ENCODE measurements around the gene SUSD6.
"Not testable (repeated sequence)": the region's sequence is repeated elsewhere in the genome, so short reads cannot be mapped to it uniquely, and the experiment has no call there.

SUSD6 gene

DNA sequence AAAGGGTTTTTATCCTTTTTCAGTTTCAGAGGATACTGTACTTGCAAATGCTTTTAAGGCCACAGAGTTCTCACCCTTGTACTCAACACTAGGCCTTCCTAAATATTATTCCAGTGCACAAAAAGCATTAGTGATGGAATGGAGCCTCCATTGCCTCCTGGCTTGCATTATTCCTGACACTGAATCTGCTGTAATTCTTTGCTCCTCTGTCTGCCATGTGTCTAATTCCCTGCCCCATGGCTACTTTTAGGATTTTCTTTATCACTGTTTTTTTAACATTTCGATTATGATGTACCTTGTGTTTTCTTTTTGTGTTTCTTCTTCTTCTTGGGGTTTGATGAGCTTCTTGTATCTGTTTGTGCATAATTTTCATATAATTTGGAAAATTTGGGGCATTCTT, 29.5 kb downstream of the SUSD6 start:
- Histone ChIP-seq H3K4me1 (ENCODE audit: low read length) (peaks cover 12% of the 10 kb centered on the region), H3K9ac (ENCODE audit: low read length) (no peak overlapping the region)
- TF ChIP-seq, protein P1, sequence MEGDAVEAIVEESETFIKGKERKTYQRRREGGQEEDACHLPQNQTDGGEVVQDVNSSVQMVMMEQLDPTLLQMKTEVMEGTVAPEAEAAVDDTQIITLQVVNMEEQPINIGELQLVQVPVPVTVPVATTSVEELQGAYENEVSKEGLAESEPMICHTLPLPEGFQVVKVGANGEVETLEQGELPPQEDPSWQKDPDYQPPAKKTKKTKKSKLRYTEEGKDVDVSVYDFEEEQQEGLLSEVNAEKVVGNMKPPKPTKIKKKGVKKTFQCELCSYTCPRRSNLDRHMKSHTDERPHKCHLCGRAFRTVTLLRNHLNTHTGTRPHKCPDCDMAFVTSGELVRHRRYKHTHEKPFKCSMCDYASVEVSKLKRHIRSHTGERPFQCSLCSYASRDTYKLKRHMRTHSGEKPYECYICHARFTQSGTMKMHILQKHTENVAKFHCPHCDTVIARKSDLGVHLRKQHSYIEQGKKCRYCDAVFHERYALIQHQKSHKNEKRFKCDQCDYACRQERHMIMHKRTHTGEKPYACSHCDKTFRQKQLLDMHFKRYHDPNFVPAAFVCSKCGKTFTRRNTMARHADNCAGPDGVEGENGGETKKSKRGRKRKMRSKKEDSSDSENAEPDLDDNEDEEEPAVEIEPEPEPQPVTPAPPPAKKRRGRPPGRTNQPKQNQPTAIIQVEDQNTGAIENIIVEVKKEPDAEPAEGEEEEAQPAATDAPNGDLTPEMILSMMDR (IDR thresholded peaks at IDR 0.05; ENCODE audit: low read length) = no peak
- TF ChIP-seq EZH2 (optimal IDR thresholded peaks at IDR 0.05; ENCODE audit: low read depth, low read length) (no peak), EZH2phosphoT487 (IDR thresholded peaks at IDR 0.05; ENCODE audit: low read length) (no peak)

DNA sequence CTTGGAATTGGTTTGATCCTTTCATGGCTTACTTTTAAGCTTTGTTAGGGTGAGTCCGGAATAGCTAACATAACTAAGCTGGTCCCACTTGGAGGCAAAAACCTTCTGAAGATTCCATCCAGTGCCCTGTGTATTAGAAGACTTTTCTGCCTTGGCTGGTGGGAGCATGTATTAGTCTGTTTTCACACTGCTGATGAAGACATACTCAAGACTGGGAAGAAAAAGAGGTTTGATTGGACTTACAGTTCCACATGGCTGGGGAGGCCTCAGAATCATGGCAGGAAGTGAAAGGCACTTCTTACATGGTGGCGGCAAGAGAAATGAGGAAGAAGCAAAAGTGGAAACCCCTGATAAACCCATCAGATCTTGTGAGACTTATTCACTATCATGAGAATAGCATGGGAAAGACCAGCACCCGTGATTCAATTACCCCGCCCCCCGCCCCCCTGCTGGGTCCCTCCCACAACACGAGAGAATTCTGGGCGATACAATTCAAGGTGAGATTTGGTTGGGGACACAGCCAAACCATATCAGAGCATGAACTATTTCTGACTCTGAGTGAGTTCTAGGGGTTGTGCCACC, 30.9 kb downstream of the SUSD6 start:
- H3K36me3 ChIP-seq (replicated peaks; ENCODE audit: insufficient read depth, low read length); H3F3A ChIP-seq (ENCODE audit: insufficient read depth, low read length); DNase-seq; H3K9ac ChIP-seq (ENCODE audit: low read length); H3K27ac ChIP-seq (ENCODE audit: low read length); H3K9me2 ChIP-seq (replicated peaks; ENCODE audit: insufficient read depth, low read length); H3K4me2 ChIP-seq (ENCODE audit: low read depth, low read length); H2AFZ ChIP-seq (ENCODE audit: low read length); H3K4me3 ChIP-seq (ENCODE audit: low read length); H3K9me3 ChIP-seq (replicated peaks; ENCODE audit: insufficient read depth, low read length); H4K20me1 ChIP-seq (ENCODE audit: insufficient read depth, low read length); H3K27me3 ChIP-seq (replicated peaks; ENCODE audit: insufficient read depth, low read length): not testable (repeated sequence)
- Histone ChIP-seq H3K4me1 (ENCODE audit: low read length) (peaks cover 11% of the 10 kb centered on the region), H3K79me2 (ENCODE audit: low read length) (peaks cover 91% of the 10 kb centered on the region)

More for the DNA sequence above, 29.5 kb downstream of the SUSD6 start:
- H3K36me3 ChIP-seq (replicated peaks; ENCODE audit: insufficient read depth, low read length) = no peaks in the 10 kb centered on the region
- H3K4me3 ChIP-seq (ENCODE audit: low read length) = no peak overlapping the region
- no peaks in the 10 kb centered on the region for H4K20me1 ChIP-seq (ENCODE audit: insufficient read depth, low read length)
- H2AFZ ChIP-seq (ENCODE audit: low read length) = no peak overlapping the region
- no peaks in the 10 kb centered on the region for H3K9me2 ChIP-seq (replicated peaks; ENCODE audit: insufficient read depth, low read length)
- H3K9me3 ChIP-seq (replicated peaks; ENCODE audit: insufficient read depth, low read length) = no peaks in the 10 kb centered on the region
- no peaks in the 10 kb centered on the region for H3K27me3 ChIP-seq (replicated peaks; ENCODE audit: insufficient read depth, low read length)
- peaks cover 93% of the 10 kb centered on the region for H3K79me2 ChIP-seq (ENCODE audit: low read length)
- H3K27ac ChIP-seq (ENCODE audit: low read length) = no peak overlapping the region
- no peak for DNase-seq
- H3K4me2 ChIP-seq (ENCODE audit: low read depth, low read length) = no peak overlapping the region
- no peaks in the 10 kb centered on the region for H3F3A ChIP-seq (ENCODE audit: insufficient read depth, low read length)

DNA sequence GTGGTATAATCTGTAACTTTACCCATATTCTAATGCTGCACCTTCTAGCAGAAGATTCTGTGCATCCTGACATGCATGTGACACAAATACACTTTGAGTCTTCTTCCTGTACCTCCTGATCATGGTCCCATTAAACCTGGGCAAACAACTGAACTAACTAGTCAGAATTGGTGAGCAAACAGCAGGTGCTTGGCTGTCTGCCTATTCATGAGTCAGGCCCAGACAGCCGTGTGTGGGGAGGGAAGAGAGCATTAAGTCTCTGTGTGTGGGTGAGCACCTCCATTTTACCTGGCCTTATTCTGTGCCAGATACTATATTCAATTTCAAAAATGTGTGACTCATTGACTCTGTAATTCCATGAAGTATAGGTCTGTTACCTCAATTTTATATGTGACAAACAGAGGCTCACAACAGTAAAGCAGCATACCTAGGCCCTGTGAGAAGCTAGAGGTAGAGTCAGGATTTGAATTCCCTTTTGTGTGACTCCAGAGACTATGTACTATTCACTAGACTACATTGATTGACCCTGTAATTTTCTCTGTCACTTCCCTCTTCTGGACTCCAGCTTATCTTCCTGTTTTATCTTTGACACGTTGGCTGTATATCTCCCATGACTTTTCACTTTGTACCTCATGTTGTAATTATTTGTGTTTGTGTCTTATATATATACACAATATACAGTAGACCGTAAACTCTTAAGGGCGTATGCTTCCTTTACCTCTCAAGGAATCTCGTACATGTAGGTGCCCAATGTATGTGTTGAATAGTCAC, 32.2 kb downstream of the SUSD6 start:
- Histone ChIP-seq H3K4me2 (ENCODE audit: low read depth, low read length) (no peak overlapping the region), H3K79me2 (ENCODE audit: low read length) (peaks cover 91% of the 10 kb centered on the region)

More for the DNA sequence above, 32.2 kb downstream of the SUSD6 start:
- H3K27me3 ChIP-seq (replicated peaks; ENCODE audit: insufficient read depth, low read length) = no peaks in the 10 kb centered on the region
- TF ChIP-seq, protein P1 (IDR thresholded peaks at IDR 0.05; ENCODE audit: low read length) = no peak
- no peak for TF ChIP-seq EZH2 (optimal IDR thresholded peaks at IDR 0.05; ENCODE audit: low read depth, low read length)
- no peak for TF ChIP-seq EZH2phosphoT487 (IDR thresholded peaks at IDR 0.05; ENCODE audit: low read length)
- H3K9me3 ChIP-seq (replicated peaks; ENCODE audit: insufficient read depth, low read length) = no peaks in the 10 kb centered on the region
- no peaks in the 10 kb centered on the region for H3K36me3 ChIP-seq (replicated peaks; ENCODE audit: insufficient read depth, low read length)
- H3K9ac ChIP-seq (ENCODE audit: low read length) = no peak overlapping the region
- H3K9me2 ChIP-seq (replicated peaks; ENCODE audit: insufficient read depth, low read length) = no peaks in the 10 kb centered on the region
- DNase-seq = no peak
- H3K27ac ChIP-seq (ENCODE audit: low read length) = no peak overlapping the region
- no peak overlapping the region for H3K4me3 ChIP-seq (ENCODE audit: low read length)
- H4K20me1 ChIP-seq (ENCODE audit: insufficient read depth, low read length) = no peaks in the 10 kb centered on the region
- no peak overlapping the region for H2AFZ ChIP-seq (ENCODE audit: low read length)
- H3K4me1 ChIP-seq (ENCODE audit: low read length) = peaks cover 15% of the 10 kb centered on the region
- no peaks in the 10 kb centered on the region for H3F3A ChIP-seq (ENCODE audit: insufficient read depth, low read length)

All from MM.1S (cell line).